GM18499 (cell line): ENCODE measurements around the gene AIMP1.

Experiments
- ATAC-seq: cut with Tn5 transposase; IDR thresholded peaks from one replicate; pipeline ENCODE4 v1.9.1; 2021; ENCODE audit warnings: moderate number of reproducible peaks; ENCODE audit not compliant: insufficient read depth, unreplicated experiment

AIMP1 gene

DNA sequence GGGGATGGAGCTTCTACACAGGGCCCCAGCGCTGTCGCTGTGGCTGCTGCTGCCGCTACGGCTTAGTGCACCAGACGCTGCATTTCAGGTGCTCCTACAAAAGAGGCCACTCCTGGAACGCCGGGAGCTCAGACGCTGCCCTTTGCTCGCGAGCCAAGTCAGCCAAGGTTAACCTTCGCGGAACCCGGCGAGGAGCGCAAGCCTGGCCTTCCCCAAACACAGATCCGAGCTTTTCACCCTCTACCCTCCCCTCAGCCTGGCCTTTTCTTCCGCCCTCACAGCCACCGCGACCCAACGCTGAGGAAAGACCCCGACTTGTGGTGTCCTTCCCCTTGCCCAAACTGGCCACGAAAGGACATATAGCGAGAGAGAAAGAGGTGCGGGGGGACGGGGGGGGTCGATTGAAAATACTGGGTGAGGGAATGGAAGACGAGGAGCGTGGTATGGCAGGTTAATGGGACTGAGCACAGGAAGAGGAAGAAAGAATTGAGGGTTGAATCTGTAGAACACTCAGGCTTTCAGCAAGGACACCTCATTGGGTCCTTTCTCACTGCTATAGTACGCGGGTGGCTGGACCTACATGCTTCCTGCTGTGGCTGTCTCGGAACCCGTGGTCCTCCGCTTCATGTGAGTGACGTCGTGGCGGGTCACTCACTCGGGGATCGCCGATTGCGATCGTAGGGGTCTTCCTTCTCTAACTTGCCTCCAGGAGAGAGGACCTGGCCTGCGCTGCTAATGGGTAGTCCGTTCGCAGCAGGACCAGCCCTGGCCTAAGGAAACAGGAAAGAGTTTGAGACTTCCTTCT is at the start of gene AIMP1, which contains the start of gene TBCK:
Gene AIMP1 (plus strand): TSS at position 583 of the 805 bp plus-strand sequence. CDS start 8,460 bp downstream, outside the sequence.
Gene TBCK (minus strand): TSS at position 242 of the 805 bp plus-strand sequence. CDS start 7,249 bp downstream, outside the sequence.
- peak; percentile 78 for ATAC-seq

DNA sequence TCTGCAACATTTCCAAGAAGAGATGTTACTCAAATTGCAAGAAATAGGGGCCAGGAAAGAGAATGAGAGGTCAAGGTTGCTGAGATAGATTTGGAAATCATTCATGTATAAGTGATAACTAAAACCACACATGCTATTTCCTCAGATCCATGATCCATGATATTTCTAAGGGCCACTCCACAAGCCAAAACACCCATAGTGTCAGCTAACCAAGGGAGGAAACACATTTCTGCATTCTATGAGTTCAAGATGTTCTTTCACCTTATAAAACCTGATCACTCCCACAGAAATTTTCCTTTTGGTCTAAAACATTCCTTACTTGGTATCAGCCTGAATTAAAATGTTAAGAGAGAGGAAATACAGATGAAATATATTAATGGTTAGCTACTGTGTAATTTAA is 47.6 kb upstream of the AIMP1 start:
- no peak for ATAC-seq

DNA sequence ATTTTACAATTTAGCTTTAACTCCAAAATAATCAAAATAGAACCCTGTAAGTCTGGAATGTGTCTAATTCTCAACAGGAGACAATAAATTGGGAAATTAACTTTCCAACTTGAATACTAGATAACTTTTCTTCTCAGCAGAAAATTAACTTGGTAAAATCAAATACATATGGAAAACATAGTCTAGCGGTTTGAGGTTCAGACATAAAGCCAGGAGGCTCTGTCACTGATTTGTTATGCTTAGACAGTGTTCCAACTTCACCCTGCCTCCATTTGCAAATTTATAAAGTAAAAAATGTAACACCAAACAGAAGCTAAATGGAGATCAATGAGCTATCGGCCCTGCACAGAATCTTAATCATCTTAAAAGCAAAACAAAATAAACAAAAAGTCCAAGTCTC is 46.6 kb upstream of the AIMP1 start:
- no peak for ATAC-seq

DNA sequence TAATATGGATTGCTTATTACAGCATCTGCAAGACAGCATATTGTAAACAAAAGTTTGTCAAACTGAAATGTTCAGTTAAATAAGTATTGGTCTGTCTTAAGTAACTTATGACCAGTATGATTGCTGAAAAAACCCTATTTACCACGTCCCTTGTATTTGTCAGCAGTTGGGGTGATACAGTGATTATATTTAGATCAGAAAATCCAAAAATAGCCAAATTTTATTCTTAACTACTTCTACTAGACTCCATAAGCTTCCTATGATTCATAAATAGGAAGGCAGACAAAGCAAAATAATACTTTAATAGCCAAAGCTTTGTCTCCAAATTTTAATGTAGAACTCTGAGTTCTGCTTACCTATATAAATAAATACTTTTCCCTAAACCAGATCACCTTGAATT is 45.6 kb upstream of the AIMP1 start:
- ATAC-seq = no peak

DNA sequence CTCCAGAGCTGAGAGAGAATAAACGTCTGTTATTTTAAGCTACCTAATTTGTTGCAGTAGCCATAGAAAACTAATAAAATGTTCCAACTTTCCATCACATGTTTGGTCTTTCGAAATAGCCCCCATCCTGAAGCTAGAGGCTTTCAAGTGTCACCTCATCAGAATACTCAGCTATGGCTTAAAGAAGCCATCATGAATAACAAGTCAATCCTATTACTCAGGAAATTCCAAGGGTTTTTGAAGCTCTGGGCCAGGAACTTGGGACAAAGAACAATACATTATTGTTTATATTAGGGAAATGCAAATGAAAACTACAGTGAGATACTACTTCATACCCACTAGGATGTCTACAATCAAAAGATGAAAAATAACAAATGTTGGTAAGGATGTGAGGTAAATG is 42.5 kb upstream of the AIMP1 start:
- ATAC-seq = no peak

DNA sequence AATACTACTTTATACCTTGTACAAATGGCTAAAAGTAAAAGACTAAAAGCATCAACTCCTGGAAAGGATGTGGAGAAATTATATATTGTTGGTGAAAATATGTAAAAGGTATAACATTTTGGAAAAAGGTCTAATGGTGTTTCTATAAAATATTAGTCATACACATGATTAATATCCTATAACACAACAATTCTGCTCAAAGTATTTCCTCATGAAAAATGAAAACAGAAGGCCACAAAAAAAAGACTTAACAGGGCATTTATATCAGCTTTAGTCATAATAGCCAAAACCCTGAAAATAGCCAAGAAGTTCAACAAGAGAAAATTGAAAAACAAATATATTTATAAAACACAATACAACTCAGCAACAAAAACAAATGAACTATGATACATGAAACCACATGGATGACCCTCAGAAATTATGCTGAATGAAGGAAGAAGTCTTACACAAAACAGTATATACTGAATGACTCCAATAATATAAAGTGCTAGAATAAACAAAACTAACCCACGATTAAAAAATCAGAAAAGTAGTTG is 39.1 kb upstream of the AIMP1 start:
- ATAC-seq = no peak

DNA sequence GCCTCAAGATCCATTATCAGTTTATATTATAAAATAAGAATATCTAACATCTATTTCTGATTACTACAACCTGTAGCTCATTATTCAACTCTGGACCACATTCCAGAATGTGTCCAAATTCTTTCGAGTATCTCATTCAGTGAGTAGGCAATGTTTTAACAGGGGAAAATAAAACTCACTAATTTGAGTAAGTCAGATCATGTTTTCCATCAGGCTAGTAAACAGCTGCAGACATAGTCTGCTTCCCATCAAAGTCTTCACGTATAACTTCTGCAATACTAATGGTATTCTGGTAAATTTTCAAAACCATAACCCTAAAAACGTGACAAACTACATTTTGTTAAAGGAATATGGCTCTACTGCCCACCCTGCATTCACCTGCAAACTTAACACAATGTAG is 32.1 kb upstream of the AIMP1 start:
- ATAC-seq = no peak

DNA sequence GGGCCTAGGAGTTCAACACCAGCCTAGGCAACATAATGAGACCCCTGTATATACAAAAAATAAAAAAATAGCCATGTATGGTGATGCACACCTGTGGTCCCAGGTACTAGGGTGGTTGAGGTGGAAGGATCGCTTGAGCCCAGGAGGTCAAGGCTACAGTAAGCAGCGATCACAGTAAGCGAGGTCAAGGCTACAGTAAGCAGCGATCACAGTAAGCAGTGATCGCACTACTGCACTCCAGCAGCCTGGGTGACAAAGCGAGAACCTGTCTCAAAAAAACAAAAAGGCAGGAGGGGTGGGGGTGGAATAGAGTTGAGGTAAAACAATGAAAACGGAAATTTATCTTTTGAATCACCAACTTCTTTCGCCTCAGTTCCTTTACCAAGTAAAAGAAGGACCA is 29.7 kb upstream of the AIMP1 start:
- ATAC-seq = no peak

DNA sequence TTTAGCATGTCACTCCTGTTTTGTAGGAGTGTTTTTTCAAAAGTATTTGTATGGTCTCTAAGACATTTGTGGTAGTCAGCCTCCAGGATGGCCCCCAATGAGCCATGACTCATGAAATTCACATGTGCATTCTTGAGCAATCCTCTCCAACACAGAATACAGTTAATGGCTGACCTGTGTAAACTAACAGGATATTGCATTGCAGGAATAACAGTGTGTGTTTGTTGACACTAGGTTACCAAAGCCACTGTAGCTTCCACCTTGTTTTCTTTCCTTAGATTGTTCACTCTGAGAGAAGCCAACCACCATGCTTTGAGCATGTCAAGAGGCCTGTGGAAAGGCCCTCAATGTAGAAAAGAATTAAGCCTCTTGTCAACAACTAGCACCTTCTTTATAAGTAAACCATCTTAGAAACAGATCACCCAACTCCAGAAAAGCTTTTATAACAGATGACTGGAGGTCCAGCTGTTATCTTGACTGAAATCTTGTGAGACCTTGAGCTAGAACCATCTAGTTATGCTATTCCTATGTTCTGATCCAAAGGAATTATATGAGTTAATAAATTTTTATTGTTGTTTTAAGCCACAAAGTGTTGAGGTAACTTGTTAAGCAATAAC is 28.9 kb upstream of the AIMP1 start:
- ATAC-seq = no peak

DNA sequence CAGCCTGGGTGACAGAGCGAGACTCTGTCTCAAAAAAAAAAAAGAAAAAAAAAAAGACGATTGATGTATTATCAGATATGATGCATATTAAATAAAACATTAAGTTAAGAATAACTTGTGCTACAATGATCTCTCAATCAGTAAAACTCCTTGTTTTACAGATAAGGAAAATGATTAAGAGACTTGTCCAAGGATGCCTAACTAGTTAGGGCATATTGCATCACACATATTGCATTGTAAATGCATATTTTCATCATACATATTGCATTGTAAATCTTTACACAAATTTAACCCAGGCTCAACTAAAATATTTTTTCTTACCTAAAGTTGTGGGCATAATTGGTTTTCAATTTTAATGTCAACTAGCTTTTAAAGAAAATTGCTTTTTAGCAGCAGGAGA is 26.6 kb upstream of the AIMP1 start:
- no peak for ATAC-seq

DNA sequence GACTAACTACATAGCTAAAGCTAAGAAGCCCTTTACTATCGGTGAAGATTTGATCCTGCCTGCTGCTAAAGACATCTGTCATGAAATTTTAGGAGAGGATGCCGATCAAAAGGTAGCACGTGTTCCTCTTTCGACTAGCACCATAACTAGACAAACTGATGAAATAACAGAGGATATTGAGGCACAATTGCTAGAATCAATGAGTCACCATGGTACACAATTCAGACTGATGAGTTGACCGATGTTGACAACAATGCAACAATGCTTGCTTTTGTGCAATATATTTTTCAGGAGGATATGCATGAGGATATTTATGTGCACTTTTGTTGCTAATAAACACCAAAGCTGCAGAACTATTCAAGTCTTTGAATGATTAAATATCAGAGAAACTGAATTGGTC is 24.7 kb upstream of the AIMP1 start:
- no peak for ATAC-seq

DNA sequence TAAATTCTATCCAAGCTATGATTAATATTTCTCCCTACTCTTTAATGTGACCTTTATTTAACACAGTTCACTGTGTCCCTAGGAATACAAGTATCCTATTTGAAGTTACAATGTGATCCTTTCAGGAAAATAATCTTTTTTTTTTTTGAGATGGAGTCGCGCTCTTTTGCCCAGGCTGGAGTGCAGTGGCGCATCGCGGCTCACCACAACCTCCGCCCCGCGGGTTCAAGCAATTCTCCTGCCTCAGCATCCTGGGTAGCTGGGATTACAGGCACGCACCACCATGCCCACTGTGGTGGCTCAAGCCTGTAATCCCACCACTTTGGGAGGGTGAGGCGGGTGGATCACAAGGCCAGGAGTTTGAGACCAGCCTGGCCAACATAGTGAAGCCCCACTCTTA is 22.3 kb upstream of the AIMP1 start:
- no peak for ATAC-seq

DNA sequence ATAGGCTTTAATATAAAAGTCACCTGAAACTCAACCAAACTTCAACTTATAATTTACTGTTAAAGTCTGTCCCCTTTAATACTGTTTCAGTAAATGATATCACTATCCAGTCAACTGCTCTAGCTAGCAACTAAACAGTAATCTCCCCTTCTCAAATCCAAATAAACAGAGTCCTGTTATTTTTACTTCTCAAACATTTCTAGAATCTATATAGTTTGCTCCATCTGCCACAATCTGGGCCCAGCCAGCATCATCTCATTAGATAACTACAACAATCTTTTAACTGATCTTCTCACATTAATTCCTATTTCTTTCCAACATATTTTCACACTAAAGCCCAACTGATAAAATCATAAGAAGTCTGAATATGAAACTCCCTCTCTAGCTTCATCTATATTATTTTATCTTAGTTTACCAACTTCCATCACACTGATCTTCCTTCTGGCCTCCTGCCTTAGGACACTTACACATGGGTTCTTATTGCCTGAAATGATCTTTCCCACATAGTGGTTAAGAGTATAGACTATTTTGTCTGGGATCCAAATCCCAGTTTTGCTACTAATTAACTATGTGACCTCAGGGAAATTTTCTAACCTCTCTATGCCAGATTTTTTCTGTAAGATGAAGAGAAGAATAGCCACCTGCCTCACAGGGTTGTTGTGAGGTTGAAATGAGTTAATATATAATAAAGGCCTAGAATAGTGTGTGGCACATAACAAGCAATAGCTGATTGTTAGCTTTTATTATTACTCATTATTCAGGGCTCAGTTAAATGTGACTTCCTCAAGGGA is 18.9 kb upstream of the AIMP1 start:
- ATAC-seq = no peak

DNA sequence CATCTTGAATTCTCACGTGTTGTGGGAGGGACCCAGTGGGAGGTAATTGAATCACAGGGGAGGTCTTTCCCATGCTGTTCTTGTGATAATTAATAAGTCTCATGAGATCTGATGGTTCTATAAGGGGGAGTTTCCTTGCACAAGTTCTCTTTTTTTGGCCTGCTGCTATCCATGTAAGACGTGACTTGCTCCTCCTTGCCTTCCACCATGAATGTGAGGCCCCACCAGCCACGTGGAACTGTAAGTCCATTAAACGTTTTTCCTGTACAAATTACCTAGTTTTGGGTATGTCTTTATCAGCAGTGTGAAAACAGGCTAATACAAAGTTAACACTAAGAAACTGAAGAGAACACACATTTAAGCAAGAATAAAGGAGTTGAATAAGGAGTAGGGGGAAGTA is 16.4 kb upstream of the AIMP1 start:
- no peak for ATAC-seq

DNA sequence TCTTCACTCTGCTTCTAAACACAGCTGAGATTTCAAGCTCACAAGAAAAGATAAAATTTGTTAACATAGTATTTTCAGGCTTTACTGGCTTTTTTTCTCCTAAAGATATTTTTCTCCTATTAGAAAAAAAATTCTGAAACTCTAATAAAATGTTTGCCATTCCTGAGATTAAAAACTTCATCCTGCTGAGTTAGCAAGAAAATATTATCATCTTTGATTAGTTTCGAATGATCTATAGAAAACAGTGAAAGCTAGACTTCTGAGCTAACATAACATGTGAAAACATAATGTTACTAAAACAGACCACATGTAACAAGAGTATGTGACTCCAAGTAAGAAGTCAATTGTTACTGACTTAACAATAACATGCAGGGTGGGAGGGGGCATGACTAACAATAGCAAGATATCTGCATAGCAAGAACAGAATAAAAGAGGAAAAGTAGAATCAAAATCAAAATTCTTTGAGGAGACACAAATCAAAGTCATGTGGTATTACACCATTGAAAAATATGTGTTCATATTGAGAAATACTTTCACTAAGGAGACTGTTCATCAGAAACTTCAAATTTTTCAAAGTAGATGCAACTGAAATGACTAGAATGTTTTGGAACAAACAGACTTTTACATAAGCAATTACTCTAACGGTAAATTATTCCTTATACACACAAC is 14.8 kb upstream of the AIMP1 start:
- no peak for ATAC-seq

DNA sequence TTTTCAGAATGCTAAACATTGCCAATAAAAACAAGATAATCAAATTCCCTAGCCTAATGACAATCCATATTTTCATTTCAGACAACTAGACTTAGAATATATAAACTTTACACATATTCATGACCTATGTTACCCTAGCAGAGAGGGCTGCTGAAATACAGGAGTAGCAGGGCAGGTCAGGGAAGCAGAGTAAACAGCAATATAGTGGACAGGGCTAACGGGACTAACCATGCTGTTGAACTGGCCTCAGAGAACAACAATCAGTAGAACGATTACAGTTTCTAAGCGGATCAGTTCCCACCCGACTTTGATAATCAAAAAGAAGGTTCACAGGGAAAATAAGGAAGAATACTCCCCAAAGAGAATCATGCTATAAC is 14.3 kb upstream of the AIMP1 start:
- ATAC-seq = no peak

DNA sequence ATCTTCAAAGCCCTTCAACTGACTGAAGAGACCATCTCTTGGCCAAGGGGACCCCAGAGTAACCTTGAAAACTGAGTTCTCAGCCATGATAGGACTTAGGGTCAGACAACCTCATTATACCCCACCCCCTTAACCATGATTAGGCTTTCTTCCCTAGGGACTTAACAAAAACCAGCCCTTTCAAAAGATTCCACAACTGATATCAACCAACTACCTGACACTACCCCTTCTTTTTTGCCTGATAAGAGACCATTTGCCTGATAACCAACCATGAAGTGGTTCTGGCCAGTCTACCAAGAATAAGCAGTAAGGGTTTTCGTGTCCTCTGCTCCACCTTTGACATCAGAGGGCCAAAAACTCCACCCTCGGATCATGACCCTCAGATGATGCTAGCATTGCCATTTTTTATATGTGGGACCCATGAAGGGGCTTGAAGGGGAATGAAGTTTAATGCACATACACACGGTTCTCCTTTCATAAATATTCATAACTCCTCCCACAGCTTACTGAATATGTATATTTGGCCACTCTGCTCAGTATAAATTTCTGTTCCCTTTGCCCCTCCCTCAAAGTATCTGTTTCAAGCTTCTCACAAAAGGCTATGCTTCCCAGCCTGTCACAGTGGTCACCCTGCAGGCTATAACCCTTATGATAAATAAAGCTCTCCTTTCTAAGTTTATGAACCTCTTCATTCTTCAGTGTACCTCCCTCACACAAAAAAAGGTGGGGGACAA is 12.6 kb upstream of the AIMP1 start:
- ATAC-seq = no peak

DNA sequence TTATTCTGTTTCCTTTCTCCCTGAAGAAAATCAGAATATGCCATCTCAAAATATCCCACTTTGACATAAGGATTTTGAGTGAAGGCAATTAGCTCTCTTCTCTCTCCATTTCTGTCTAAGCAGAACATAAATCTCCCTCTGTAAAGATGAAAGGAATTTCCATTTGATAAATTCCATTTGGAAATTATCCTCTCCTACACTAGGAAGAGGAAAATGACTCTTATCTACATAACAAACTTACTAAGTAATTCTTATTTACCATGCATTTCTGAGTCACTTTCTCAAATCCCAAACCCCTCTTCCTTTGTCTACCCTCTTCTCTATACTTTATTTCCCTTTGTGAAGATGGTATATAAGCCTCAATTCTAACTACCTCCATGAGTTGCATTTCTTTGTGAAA is 11.7 kb upstream of the AIMP1 start:
- ATAC-seq = no peak

DNA sequence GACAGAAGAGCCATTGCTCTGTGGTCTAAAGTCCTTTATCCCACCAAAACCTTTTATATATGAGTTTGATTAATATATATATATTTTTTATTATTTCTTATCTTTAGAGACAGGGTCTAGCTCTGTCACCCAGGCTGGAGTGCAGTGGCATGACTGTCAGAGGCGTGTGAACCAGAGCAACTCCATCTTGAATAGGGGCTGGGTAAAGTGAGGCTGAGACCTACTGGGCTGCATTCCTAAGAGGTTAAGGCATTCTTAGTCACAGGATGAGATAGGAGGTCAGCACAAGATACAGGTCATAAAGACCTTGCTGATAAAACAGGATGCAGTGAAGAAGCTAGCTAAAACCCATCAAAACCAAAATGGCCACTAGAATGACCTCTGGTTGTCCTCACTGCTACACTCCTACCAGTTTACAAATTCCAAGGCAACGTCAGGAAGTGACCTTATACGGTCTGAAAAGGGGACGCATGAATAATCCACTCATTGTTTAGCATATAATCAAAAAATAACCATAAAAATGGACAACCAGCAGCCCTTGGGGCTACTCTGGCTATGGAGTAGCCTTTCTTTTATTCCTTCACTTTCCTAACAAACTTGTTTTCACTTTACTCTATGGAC is 10.8 kb upstream of the AIMP1 start:
- no peak for ATAC-seq
